Hematopoietic multipotent progenitor cell treated with erythropoietin and hydrocortisone succinate and interleukin-3 and kit ligand, for 15 days (in vitro differentiated cells): ENCODE data around the gene CARD11.
A peak's percentile ranks its signal among the peaks of the same experiment; 100 is the strongest.

Source experiments
- DNase-seq: peaks from one replicate; pipeline ENCODE4 v3.0.0-alpha.2; 2015; ENCODE audit warnings: low spot score

The CARD11 gene

GRCh38 chr7:2872296-2872874 is 171.3 kb downstream of the CARD11 start:
- no peak for DNase-seq

GRCh38 chr7:2870471-2870931 is 173.2 kb downstream of the CARD11 start:
- no peak for DNase-seq

GRCh38 chr7:2869981-2870380 is 173.7 kb downstream of the CARD11 start:
- DNase-seq, result no peak

- DNase-seq, result no peak
These were observed 177.1 kb downstream of the CARD11 start for GRCh38 chr7:2866601-2867000.

GRCh38 chr7:2864999-2865670 is 178.5 kb downstream of the CARD11 start:
- peak; percentile 80 for DNase-seq

GRCh38 chr7:2864204-2864985 is 179.3 kb downstream of the CARD11 start:
- DNase-seq, result no peak

- peak; percentile 14 for DNase-seq
These were observed 180.1 kb downstream of the CARD11 start for GRCh38 chr7:2863461-2864066.

GRCh38 chr7:2862831-2863361 is 180.8 kb downstream of the CARD11 start:
- no peak for DNase-seq

GRCh38 chr7:2861509-2861908 is 182.2 kb downstream of the CARD11 start:
- no peak for DNase-seq

GRCh38 chr7:2860627-2861133 is 183.0 kb downstream of the CARD11 start:
- DNase-seq, result no peak

GRCh38 chr7:2859952-2860351 is 183.7 kb downstream of the CARD11 start:
- no peak for DNase-seq

- no peak for DNase-seq
These were observed 185.0 kb downstream of the CARD11 start for GRCh38 chr7:2858621-2859020.

- DNase-seq, result no peak
These were observed 187.1 kb downstream of the CARD11 start for GRCh38 chr7:2856388-2857169.
